ENCODE results near the gene PRR23A.

DNA sequence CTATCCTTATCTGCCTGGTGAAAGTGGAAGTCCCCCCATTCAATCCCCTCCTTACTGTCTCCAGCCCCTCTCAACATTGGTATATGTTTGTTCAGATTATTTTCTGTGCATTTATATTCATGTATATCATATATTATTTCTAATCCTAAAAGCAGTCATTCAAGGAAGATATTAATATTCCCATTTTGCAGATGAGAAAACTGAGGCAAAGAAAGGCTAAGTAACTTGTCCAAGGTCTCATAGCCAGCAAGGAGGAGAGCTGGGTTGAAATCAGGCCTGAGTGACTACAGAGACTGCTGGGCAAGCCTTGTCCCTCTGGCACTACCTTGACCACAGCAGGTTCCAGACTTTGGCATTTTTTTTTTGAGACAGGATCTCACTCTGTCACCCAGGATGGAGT lies 30.0 kb downstream of the PRR23A start:
- TF ChIP-seq POLR2A (IDR thresholded peaks at IDR 0.05; ENCODE audit: low read length) (no peak), GATA1 (IDR thresholded peaks at IDR 0.05; ENCODE audit: low read depth, low read length) (no peak)
